Heart left ventricle (tissue), 13 donors: ENCODE results near the gene DTNA.

Experiments
- CTCF ChIP-seq, 12 donors: fragments of 200-600 bp; sonication (generic) in 4 of 12; IDR thresholded peaks; one replicate each; pipeline versions ENCODE4 v1.5.0 to v1.8.0; 2018 to 2022; ENCODE audit warnings: antibody characterized with exemption in 12 of 12, mild to moderate bottlenecking in 5 of 12
- POLR2A ChIP-seq, 2 donors: fragments of 450-650 bp; IDR thresholded peaks; one replicate each; pipeline ENCODE4 v1.6.1; 2017; ENCODE audit warnings: antibody characterized with exemption in 2 of 2, mild to moderate bottlenecking in 2 of 2, moderate library complexity in 2 of 2
- donor health status: ischemic (EF 13 %, LVEDD 7.1; RV severe dilation, severe dysfunction).
- donor health status: DM: no; HTN: yes; CAD: no.
- donor health status: DM: no; HTN: no; CAD: no.
- donor health status: ischemic (EF 25% LVEDD 6.9; RV normal size, moderate dysfunction).
- donor health status: ischemic (EF 25% LVEDD 5.7; RV mildly dilated, moderate dysfunction).
- donor health status: ischemic (EF 35%, LVEDD 5.7; RV mildly dilated, moderate dysfunction).
- donor health status: nonischemic (EF 11% LVEDD 7.7; RV severe dilation, severe dysfunction).
- donor health status: DM: yes; HTN: yes; CAD: no.
- donor health status: PGD.
- donor health status: ischemic (EF 29% LVEDD 5.4; RV normal size, mild dysfunction).
- donor health status: nonischemic (EF 23%, LVEDD 6.1; RV moderate dilation, normal function).

DNA sequence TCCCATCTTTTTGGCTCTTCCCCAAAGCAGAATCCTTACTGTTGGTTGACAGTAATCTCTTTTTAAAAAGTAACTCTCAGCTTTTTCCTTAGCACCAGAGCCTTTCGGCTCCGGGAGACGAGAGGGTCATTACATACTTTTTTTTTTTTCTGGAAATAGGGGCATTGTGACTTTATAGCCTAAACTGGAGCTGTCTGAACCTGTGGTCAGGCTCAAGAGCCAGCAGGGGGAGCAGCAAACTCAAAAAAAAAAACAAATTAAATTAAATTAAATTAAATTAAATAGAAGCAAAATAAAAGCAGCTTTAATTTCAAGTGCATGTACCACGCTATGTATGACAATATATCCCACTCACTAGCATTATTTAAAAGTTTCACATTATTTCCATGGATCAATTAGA, 156.6 kb downstream of the DTNA start:
- TF ChIP-seq CTCF (IDR thresholded peaks at IDR 0.05) (peak; percentile 28 to 66 (median 46)), POLR2A (IDR thresholded peaks at IDR 0.05) (no peak)
